Measurements from ENCODE around the gene EVX1. TPM values are rescaled to one million over a fixed set of nuclear protein-coding genes. Genes with fewer than 3 reads are reported as not detected.

EVX1 gene
- total RNA-seq, 4 donors from 2014 or later: not detected

DNA sequence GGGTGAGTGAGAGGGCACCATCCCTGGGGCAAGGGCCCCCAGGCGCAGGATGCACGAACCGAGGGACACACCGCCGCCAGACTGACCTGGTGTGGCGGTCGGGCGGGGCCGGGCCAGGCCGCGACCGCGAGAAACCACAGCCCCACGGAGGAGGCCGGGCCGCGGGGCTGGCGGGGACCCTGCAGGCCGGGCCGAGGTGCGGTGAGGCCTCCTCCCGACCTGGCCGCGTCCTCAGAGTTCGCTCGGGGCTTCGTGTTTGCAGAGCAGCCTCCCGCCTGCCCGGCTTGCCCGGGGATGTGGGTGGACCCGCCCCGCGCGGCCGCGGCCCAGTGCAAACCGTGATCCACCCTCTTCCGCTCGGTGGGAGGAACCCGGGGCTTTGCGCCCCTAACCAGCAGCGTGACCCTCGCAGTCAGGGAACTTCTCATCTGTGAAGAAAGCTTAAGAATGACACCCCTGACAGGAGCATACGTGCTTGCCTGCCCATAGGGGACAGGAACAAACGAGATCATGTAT, 22.1 kb upstream of the EVX1 start:
- H3K27me3 ChIP-seq: peaks cover 8 to 100% (median 25%) of the 10 kb centered on the region in 4 donors
- TF ChIP-seq POLR2A (IDR thresholded peaks at IDR 0.05): no peak
- TF ChIP-seq, protein P1, sequence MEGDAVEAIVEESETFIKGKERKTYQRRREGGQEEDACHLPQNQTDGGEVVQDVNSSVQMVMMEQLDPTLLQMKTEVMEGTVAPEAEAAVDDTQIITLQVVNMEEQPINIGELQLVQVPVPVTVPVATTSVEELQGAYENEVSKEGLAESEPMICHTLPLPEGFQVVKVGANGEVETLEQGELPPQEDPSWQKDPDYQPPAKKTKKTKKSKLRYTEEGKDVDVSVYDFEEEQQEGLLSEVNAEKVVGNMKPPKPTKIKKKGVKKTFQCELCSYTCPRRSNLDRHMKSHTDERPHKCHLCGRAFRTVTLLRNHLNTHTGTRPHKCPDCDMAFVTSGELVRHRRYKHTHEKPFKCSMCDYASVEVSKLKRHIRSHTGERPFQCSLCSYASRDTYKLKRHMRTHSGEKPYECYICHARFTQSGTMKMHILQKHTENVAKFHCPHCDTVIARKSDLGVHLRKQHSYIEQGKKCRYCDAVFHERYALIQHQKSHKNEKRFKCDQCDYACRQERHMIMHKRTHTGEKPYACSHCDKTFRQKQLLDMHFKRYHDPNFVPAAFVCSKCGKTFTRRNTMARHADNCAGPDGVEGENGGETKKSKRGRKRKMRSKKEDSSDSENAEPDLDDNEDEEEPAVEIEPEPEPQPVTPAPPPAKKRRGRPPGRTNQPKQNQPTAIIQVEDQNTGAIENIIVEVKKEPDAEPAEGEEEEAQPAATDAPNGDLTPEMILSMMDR (IDR thresholded peaks at IDR 0.05): no peak
- no peaks in the 10 kb centered on the region for H3K9me3 ChIP-seq
- H3K4me3 ChIP-seq: peak overlapping the region in 1 of 4 donors; percentile 30
- H3K27ac ChIP-seq: no peak overlapping the region
- intact Hi-C loops (cut with DNase I): no loop called here
- no peak for DNase-seq
- 72 to 100% methylated on average over 1 to 2 of the region's 45 CpGs for WGBS, 2 donors
- H3K36me3 ChIP-seq: no peaks in the 10 kb centered on the region
- peaks cover 0 to 12% (median 1%) of the 10 kb centered on the region in 3 donors for H3K4me1 ChIP-seq

DNA sequence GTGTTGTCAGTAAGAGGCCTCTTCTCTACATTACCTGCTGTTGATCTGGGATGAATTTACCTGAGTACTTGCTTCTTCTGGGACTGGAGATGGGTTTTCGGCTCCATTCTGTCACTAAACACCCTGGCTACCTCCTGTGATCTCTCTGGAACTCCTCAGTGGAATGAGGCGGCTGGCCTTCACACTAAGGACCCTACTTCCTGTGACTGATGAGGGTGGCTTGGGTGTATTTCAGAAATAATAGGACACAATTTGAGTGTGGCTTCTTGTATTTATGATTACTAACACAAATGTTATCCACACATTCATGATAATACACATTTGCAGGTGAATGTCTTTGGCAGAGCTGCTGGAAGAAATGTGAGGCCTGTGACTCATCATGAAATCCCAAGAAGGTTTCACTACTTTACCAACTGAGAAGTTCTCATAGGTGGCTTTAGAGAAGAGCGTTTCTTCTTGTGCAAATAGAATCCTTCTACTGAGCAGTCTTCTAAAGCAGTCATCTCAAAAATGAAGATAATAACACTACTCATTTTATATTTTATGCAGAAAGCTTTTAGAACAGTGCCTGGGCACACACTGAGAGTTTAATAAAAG, 21.3 kb upstream of the EVX1 start:
- DNase-seq: no peak
- no peaks in the 10 kb centered on the region for H3K9me3 ChIP-seq
- H3K36me3 ChIP-seq: no peaks in the 10 kb centered on the region
- H3K4me3 ChIP-seq: no peak overlapping the region
- no peak for TF ChIP-seq POLR2A (IDR thresholded peaks at IDR 0.05)
- TF ChIP-seq, protein P1 (IDR thresholded peaks at IDR 0.05): no peak
- intact Hi-C loops (cut with DNase I): no loop called here
- peaks cover 8 to 100% (median 30%) of the 10 kb centered on the region in 4 donors for H3K27me3 ChIP-seq
- H3K27ac ChIP-seq: no peak overlapping the region
- peaks cover 0 to 15% (median 3%) of the 10 kb centered on the region in 3 donors for H3K4me1 ChIP-seq
- 68 to 82% methylated on average over 3 of the region's 3 CpGs for WGBS, 2 donors

DNA sequence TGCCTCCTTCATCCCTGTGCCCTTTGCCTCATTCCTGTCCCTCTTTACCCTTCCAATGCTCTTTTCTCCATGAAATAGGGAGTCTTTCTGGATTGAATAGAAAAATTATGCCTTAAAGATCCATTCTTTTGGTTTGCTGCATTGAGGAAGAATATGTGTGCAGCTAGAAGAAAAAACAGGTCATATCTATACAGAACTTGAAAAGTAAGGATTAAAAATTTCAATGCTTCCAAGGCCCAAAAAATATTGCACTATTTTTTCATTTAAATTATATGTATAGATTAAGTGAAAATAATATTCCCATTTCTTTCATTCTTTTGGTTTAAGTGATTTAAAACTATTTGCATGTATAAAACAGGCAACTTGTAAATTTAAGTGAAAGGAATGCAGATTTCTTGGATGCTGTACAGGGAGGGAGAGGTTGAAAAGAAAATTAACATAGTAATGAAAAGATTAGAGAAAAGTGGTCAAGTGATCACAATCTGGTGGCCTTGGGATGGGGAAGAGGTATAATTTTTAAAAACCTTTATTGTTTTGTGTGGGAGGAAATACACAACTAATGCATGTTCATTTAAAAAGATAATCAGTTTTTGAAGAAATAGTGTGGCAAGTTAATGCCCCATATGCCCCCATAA, 18.5 kb upstream of the EVX1 start:
- peaks cover 0 to 15% (median 3%) of the 10 kb centered on the region in 3 donors for H3K4me1 ChIP-seq
- H3K27me3 ChIP-seq: peaks cover 8 to 97% (median 30%) of the 10 kb centered on the region in 4 donors
- no peaks in the 10 kb centered on the region for H3K9me3 ChIP-seq
- H3K27ac ChIP-seq: no peak overlapping the region
- H3K36me3 ChIP-seq: no peaks in the 10 kb centered on the region
- no peak for DNase-seq
- no peak for TF ChIP-seq POLR2A (IDR thresholded peaks at IDR 0.05)
- TF ChIP-seq, protein P1 (IDR thresholded peaks at IDR 0.05): no peak
- H3K4me3 ChIP-seq: no peak overlapping the region
- intact Hi-C loops (cut with DNase I): no loop called here

DNA sequence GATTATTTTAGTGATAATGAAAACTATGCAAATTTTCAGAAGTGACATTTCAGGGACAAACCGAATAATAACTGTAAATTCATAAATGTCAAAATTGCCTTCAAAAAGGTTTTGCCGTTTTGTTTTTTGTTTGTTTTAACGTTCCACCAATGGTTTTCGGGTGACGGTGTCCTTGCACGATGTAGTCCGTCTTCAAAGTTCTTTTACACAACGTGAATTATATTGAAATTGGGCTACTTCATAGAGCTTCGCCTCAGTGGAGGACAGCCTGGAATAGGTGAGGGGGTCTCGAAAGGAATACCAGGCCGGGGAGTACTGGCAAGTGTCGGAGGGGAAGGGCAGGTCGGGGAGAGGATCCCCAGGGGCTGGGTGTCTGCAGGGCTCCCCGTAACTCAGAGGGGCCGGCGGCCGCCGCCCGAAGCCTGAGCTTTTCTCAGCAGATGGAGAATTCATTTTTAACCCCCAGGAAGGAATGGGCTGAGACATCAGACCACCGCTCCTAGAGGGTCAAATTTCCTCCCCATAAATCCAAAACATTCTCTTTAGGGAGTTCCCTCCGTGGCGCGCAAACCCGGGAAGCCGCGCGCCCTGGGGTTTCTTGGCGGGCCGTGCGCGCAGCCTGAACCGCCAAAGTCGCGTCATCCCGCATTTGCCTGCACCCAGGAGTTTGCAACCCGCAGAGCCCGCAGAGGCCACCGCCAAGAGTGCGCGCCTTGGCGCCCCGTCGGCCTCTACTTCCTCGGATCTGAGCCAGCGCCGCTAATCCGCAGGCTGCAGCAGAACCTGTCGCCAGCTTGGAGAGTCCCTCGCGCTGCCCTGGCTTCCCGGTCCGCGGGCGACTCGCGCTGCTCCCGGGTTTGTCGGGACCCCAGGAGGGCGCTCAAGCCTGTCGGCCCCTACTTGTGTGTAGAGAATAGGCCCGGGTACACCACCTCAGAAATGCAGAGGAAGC, 17.3 kb upstream of the EVX1 start:
- no peak overlapping the region for H3K27ac ChIP-seq
- intact Hi-C loops (cut with DNase I): no loop called here
- no peak for TF ChIP-seq POLR2A (IDR thresholded peaks at IDR 0.05)
- TF ChIP-seq, protein P1 (IDR thresholded peaks at IDR 0.05): no peak
- no peak for DNase-seq
- peaks cover 0 to 13% (median 3%) of the 10 kb centered on the region in 3 donors for H3K4me1 ChIP-seq
- peak overlapping the region in 1 of 4 donors; percentile 15 for H3K4me3 ChIP-seq
- peaks cover 8 to 96% (median 24%) of the 10 kb centered on the region in 4 donors for H3K27me3 ChIP-seq
- H3K36me3 ChIP-seq: no peaks in the 10 kb centered on the region
- WGBS, 2 donors: 13 to 18% methylated on average over 13 to 20 of the region's 61 CpGs
- no peaks in the 10 kb centered on the region for H3K9me3 ChIP-seq
